Erythroblast (primary cell): ENCODE measurements around the gene PIP4K2B.

ENCODE experiments used
- GATA1 ChIP-seq: IDR thresholded peaks from 2 replicates; pipeline ENCODE4 v1.6.1; 2011; ENCODE audit warnings: low read depth, mild to moderate bottlenecking, control low read depth, low read length, moderate library complexity
- POLR2A ChIP-seq: IDR thresholded peaks from 2 replicates; pipeline ENCODE4 v1.6.1; 2011; ENCODE audit warnings: mild to moderate bottlenecking, low read length

DNA sequence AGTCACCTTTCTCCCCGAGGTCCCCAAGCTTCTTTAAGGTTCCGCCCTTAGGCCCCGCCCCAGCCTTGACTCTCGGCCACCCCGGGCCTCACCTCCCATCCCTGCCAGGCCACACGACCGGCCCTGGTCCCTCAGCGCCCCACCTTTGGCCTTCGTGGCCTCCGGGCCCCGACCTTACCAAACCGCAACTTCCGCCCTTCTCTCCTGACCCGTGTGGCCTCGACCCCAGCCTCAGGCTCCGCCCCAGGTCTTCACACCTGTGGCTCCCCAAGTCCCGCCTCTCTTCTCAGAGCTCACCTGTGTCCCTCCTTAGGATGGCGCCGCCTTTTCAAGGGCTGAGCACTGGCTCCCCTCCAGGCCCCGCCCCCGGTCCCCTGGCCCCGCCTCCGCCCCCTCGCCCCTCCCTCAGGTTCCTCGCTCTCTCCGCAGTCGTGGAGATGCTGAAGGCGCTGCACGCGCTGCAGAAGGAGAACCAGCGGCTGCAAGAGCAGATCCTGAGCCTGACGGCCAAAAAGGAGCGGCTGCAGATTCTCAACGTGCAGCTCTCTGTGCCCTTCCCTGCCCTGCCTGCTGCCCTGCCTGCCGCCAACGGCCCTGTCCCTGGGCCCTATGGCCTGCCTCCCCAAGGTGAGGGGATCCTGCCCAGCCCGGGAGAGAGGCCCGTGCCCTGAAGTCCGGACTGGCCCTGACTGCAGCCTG lies 79.3 kb downstream of the PIP4K2B start:
- TF ChIP-seq POLR2A (no peak), GATA1 (no peak)
